ENCODE data around the gene AOPEP. TPM values are rescaled to one million over a fixed set of nuclear protein-coding genes. Genes with fewer than 3 reads are reported as not detected.

AOPEP gene
- polyA plus RNA-seq, 1 experiment, result 40.0 TPM

DNA sequence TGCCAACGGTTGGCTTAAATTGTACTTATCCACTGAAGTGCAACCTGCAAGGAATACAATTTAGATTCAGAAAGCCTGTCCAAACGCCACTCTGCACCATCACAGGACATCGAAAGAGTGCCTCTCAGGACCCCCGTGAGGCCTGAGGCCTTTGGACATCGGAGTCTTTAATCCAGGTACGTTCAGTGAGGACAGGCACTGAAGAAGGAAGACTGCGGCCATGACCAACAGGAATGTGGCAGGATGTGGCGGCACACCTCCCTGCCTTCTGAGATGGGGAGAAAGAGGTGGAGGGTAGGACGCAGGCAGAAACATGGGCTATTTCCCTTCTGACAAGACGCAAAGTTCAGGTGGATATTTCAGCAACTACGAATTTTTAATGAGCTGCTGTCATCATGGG lies 385.2 kb downstream of the AOPEP start:
- ChIA-PET POLR2A (no interaction called here), CTCF (interaction anchor here (0.8 to 4.5 kb wide), 4 partner anchors 16 to 431 kb away, joined by 3 to 33 read pairs (median 10); no protein-coding TSS in a partner anchor)

DNA sequence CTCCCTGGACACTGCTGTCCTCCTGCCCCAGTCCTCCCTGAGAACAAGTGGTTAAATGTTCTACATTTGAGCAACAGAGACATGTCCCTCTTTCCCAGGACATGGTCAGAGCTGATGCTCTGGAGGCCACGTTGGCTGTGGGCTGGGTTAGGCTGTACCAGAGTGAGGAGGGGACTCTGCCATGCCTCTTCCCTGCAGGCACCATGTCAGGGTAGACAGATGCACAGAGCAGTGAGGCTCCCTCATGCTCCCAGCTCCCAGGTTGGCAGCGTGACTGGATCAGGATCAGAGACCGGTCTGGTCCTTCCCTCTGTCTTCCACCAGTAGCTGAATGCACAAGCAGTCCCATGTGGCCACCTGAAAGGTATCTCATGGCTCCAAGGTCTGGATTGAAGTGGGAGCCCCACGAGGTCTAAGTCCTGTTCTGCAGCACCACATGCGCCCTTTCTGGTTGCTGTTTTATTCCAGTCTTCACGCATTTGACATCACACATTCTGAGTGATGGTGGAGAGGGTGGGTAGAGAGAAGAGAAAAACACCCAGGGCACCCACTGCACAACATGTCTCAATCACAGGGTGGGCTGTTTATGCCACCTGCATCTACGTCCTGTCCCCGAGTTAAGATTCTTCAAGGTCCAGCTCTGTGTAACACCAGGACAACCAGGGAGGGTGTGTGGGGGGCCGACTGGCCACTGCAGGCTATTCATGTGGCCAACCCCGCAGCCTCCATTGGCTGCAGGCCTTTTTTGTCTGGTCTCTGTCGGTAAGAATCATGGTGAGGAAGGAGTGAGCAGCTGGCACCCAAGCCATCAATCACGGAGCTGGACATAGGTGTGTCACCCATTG lies 386.2 kb downstream of the AOPEP start:
- ChIA-PET CTCF (interaction anchor here (1.5 to 4.5 kb wide), 2 partner anchors 15 to 432 kb away, joined by 5 to 33 read pairs; no protein-coding TSS in a partner anchor), POLR2A (no interaction called here)
- TF ChIP-seq, protein P1, sequence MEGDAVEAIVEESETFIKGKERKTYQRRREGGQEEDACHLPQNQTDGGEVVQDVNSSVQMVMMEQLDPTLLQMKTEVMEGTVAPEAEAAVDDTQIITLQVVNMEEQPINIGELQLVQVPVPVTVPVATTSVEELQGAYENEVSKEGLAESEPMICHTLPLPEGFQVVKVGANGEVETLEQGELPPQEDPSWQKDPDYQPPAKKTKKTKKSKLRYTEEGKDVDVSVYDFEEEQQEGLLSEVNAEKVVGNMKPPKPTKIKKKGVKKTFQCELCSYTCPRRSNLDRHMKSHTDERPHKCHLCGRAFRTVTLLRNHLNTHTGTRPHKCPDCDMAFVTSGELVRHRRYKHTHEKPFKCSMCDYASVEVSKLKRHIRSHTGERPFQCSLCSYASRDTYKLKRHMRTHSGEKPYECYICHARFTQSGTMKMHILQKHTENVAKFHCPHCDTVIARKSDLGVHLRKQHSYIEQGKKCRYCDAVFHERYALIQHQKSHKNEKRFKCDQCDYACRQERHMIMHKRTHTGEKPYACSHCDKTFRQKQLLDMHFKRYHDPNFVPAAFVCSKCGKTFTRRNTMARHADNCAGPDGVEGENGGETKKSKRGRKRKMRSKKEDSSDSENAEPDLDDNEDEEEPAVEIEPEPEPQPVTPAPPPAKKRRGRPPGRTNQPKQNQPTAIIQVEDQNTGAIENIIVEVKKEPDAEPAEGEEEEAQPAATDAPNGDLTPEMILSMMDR (IDR thresholded peaks at IDR 0.05; ENCODE audit: low read depth, low read length), result no peak
- no peak for DNase-seq (ENCODE audit: low read depth, low spot score)
- Histone ChIP-seq H3K27ac (ENCODE audit: low read depth, low read length) (no peak overlapping the region), H3K27me3 (ENCODE audit: control insufficient read depth, insufficient read depth, low read length) (no peaks in the 10 kb centered on the region), H3K4me3 (ENCODE audit: low read depth, low read length) (no peak overlapping the region), H3K9me3 (ENCODE audit: control insufficient read depth, insufficient read depth, low read length) (no peaks in the 10 kb centered on the region)

More for the DNA sequence above, 385.2 kb downstream of the AOPEP start:
- H3K27me3 ChIP-seq (ENCODE audit: control insufficient read depth, insufficient read depth, low read length), result no peaks in the 10 kb centered on the region
- H3K4me3 ChIP-seq (ENCODE audit: low read depth, low read length), result no peak overlapping the region
- no peaks in the 10 kb centered on the region for H3K9me3 ChIP-seq (ENCODE audit: control insufficient read depth, insufficient read depth, low read length)
- no peak for DNase-seq (ENCODE audit: low read depth, low spot score)
- TF ChIP-seq, protein P1 (IDR thresholded peaks at IDR 0.05; ENCODE audit: low read depth, low read length), result no peak
- no peak overlapping the region for H3K27ac ChIP-seq (ENCODE audit: low read depth, low read length)

DNA sequence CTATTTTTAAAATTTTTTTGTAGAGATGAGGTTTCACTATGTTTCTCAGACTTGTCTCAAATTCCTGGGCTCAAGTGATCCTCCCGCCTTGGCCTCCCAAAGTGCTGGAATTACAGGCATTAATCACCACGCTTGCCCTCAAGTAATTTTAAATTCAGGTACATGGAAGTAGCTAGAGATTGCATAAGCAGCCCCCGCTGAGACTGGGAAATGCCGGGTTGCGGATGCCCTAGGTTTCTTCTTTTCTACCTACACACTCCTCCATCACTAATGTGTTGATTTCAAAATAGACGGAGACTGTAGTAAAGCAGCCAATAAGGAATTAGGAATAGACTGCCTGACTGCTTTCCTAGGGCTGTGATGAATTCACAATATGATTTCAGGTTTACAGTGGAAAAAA lies 388.6 kb downstream of the AOPEP start:
- POLR2A ChIA-PET, result no interaction called here
- Histone ChIP-seq H3K4me3 (ENCODE audit: low read depth, low read length) (no peak overlapping the region), H3K9me3 (ENCODE audit: control insufficient read depth, insufficient read depth, low read length) (no peaks in the 10 kb centered on the region), H3K27ac (ENCODE audit: low read depth, low read length) (no peak overlapping the region), H3K27me3 (ENCODE audit: control insufficient read depth, insufficient read depth, low read length) (no peaks in the 10 kb centered on the region)
- CTCF ChIA-PET, result interaction anchor here (1.6 to 5.7 kb wide), 3 partner anchors 12 to 446 kb away, joined by 3 to 56 read pairs (median 10); no protein-coding TSS in a partner anchor
- no peak for DNase-seq (ENCODE audit: low read depth, low spot score)
- TF ChIP-seq, protein P1 (IDR thresholded peaks at IDR 0.05; ENCODE audit: low read depth, low read length), result no peak

GRCh38 chr9:95116002-95116807 lies 389.7 kb downstream of the AOPEP start:
- no peak overlapping the region for H3K4me3 ChIP-seq (ENCODE audit: low read depth, low read length)
- H3K27ac ChIP-seq (ENCODE audit: low read depth, low read length), result no peak overlapping the region
- DNase-seq (ENCODE audit: low read depth, low spot score), result no peak
- H3K27me3 ChIP-seq (ENCODE audit: control insufficient read depth, insufficient read depth, low read length), result no peaks in the 10 kb centered on the region
- ChIA-PET CTCF (interaction anchor here (1.6 to 5.7 kb wide), 4 partner anchors 11 to 447 kb away, joined by 3 to 56 read pairs (median 8); no protein-coding TSS in a partner anchor), POLR2A (interaction anchor here (0.5 kb wide), 1 partner anchor 33 kb away, joined by 3 read pairs; no protein-coding TSS in a partner anchor)
- TF ChIP-seq, protein P1 (IDR thresholded peaks at IDR 0.05; ENCODE audit: low read depth, low read length), result peak; percentile 23; the same call in 1 of the 2 replicates
- no peaks in the 10 kb centered on the region for H3K9me3 ChIP-seq (ENCODE audit: control insufficient read depth, insufficient read depth, low read length)
